Ascending aorta (tissue), 2 donors: ENCODE measurements around the gene NLRP3. TPM values are rescaled to one million over a fixed set of nuclear protein-coding genes. Genes with fewer than 3 reads are reported as not detected.
"Not testable (repeated sequence)": the region's sequence is repeated elsewhere in the genome, so short reads cannot be mapped to it uniquely, and the experiment has no call there.

Source experiments
- DNase-seq, 2 donors: peaks; one replicate each; pipeline ENCODE4 v3.0.0-alpha.2; 2019; ENCODE audit warnings: low spot score in 2 of 2
- H3K27ac ChIP-seq, 2 donors: fragments of 200-600 bp; sonication (generic); one replicate each; pipeline ENCODE4 v1.5.1; 2016 to 2017; ENCODE audit warnings: mild to moderate bottlenecking in 1 of 2
- H3K27me3 ChIP-seq: fragments of 200-600 bp; sonication (generic); one replicate; pipeline ENCODE4 v1.5.1; 2017
- H3K36me3 ChIP-seq, 2 donors: fragments of 200-600 bp; sonication (generic); one replicate each; pipeline ENCODE4 v1.5.1; 2016
- H3K4me1 ChIP-seq, 2 donors: fragments of 200-600 bp; sonication (generic); one replicate each; pipeline ENCODE4 v1.5.1; 2016 to 2017; ENCODE audit warnings: mild to moderate bottlenecking in 1 of 2
- H3K4me3 ChIP-seq, 2 donors: fragments of 200-600 bp; sonication (generic); one replicate each; pipeline ENCODE4 v1.5.1; 2016 to 2017; ENCODE audit warnings: mild to moderate bottlenecking in 1 of 2
- H3K9me3 ChIP-seq, 2 donors: fragments of 200-600 bp; sonication (generic); one replicate each; pipeline ENCODE4 v1.5.1; 2016
- CTCF ChIP-seq, 3 experiments: fragments of 200-600 bp in 2 of 3; fragments of 450-650 bp in 1 of 3; sonication (generic) in 2 of 3; IDR thresholded peaks; one replicate each; pipeline ENCODE4 v1.5.1; 2016 to 2019; ENCODE audit warnings: antibody characterized with exemption in 3 of 3, mild to moderate bottlenecking in 1 of 3, moderate library complexity in 1 of 3
- intact Hi-C: fragments of 100-400 bp; cut with DNase I; formaldehyde crosslinking; loops from one replicate; pipeline ENCODE4 v1.15.1; 2023
- total RNA-seq: library from RNA; depleted of rRNA; stranded (reverse); fragments of >200 nt; gene quantifications from one replicate; pipeline ENCODE4 v1.1.0, GENCODE V29; 2016

The NLRP3 gene
- total RNA-seq, 1 donor from 2014 or later = 0.11 TPM

- no peak for TF ChIP-seq CTCF (IDR thresholded peaks at IDR 0.05)
- H3K4me1 ChIP-seq = no peaks in the 10 kb centered on the region
- no peaks in the 10 kb centered on the region for H3K27me3 ChIP-seq
- H3K36me3 ChIP-seq = no peaks in the 10 kb centered on the region
- H3K27ac ChIP-seq = no peak overlapping the region
- intact Hi-C loops = loop anchor here (5.0 kb wide), 1 partner anchor 116 kb away; no protein-coding TSS in a partner anchor
- H3K4me3 ChIP-seq = no peak overlapping the region
- DNase-seq = no peak
- H3K9me3 ChIP-seq = no peaks in the 10 kb centered on the region
Observed at GRCh38 chr1:247370786-247371732, 44.9 kb upstream of the NLRP3 start.

GRCh38 chr1:247371801-247372259 is 44.1 kb upstream of the NLRP3 start:
- H3K4me3 ChIP-seq = no peak overlapping the region

GRCh38 chr1:247373721-247374141 is 42.2 kb upstream of the NLRP3 start:
- peak in 2 of 3 experiments; percentile 29 to 45 for TF ChIP-seq CTCF (IDR thresholded peaks at IDR 0.05)
- DNase-seq = peak in 1 of 2 donors; percentile 67
- H3K4me3 ChIP-seq = peak overlapping the region; percentile 36 to 59
- H3K27ac ChIP-seq = no peak overlapping the region
- no peaks in the 10 kb centered on the region for H3K4me1 ChIP-seq
- H3K9me3 ChIP-seq = no peaks in the 10 kb centered on the region
- no peaks in the 10 kb centered on the region for H3K36me3 ChIP-seq
- intact Hi-C loops = loop anchor here (5.0 kb wide), 1 partner anchor 114 kb away; no protein-coding TSS in a partner anchor
- no peaks in the 10 kb centered on the region for H3K27me3 ChIP-seq

More at GRCh38 chr1:247371801-247372259, 44.1 kb upstream of the NLRP3 start:
- Histone ChIP-seq H3K27ac (no peak overlapping the region), H3K36me3 (no peaks in the 10 kb centered on the region), H3K4me1 (no peaks in the 10 kb centered on the region), H3K27me3 (no peaks in the 10 kb centered on the region), H3K9me3 (no peaks in the 10 kb centered on the region)
- no peak for TF ChIP-seq CTCF (IDR thresholded peaks at IDR 0.05)
- no peak for DNase-seq
- intact Hi-C loops = loop anchor here (5.0 kb wide), 1 partner anchor 115 kb away; no protein-coding TSS in a partner anchor

GRCh38 chr1:247374651-247375334 is 41.2 kb upstream of the NLRP3 start:
- not testable (repeated sequence) for H3K27ac ChIP-seq, H3K4me3 ChIP-seq, DNase-seq, H3K36me3 ChIP-seq, H3K27me3 ChIP-seq, H3K9me3 ChIP-seq, H3K4me1 ChIP-seq
- intact Hi-C loops = loop anchor here (5.0 kb wide), 1 partner anchor 113 kb away; no protein-coding TSS in a partner anchor

- Histone ChIP-seq H3K4me1 (no peaks in the 10 kb centered on the region), H3K36me3 (no peaks in the 10 kb centered on the region), H3K9me3 (no peaks in the 10 kb centered on the region), H3K4me3 (no peak overlapping the region), H3K27me3 (no peaks in the 10 kb centered on the region), H3K27ac (no peak overlapping the region)
- TF ChIP-seq CTCF (IDR thresholded peaks at IDR 0.05) = no peak
- no peak for DNase-seq
- intact Hi-C loops = no loop called here
Observed at GRCh38 chr1:247375747-247376146, 40.2 kb upstream of the NLRP3 start.
